DMS 273 treated with DMSO at 0.1 percent for 48 hours (cell line): ENCODE data around the gene FLNB.

Source experiments
- DNase-seq: peaks from one replicate; lab custom pipeline; 2025; lab: John Stamatoyannopoulos, UW

FLNB gene

GRCh38 chr3:58106061-58106460 lies 97.8 kb downstream of the FLNB start:
- no peak for DNase-seq

GRCh38 chr3:58106640-58107039 lies 98.4 kb downstream of the FLNB start:
- no peak for DNase-seq

- DNase-seq = no peak
These were observed 99.4 kb downstream of the FLNB start for GRCh38 chr3:58107597-58107996.

GRCh38 chr3:58109752-58110151 lies 101.5 kb downstream of the FLNB start:
- DNase-seq = no peak

GRCh38 chr3:58111513-58112184 lies 103.4 kb downstream of the FLNB start:
- DNase-seq = no peak

- DNase-seq = no peak
These were observed 103.9 kb downstream of the FLNB start for GRCh38 chr3:58112185-58112535.

GRCh38 chr3:58115175-58115574 lies 107.0 kb downstream of the FLNB start:
- DNase-seq = no peak

- no peak for DNase-seq
These were observed 108.1 kb downstream of the FLNB start for GRCh38 chr3:58116161-58116955.

- DNase-seq = no peak
These were observed 108.8 kb downstream of the FLNB start for GRCh38 chr3:58116985-58117384.

GRCh38 chr3:58117561-58118181 lies 109.4 kb downstream of the FLNB start:
- no peak for DNase-seq

GRCh38 chr3:58119186-58119585 lies 111.0 kb downstream of the FLNB start:
- DNase-seq = no peak

- no peak for DNase-seq
These were observed 112.0 kb downstream of the FLNB start for GRCh38 chr3:58120075-58120812.

- no peak for DNase-seq
These were observed 113.0 kb downstream of the FLNB start for GRCh38 chr3:58121183-58121582.

- no peak for DNase-seq
These were observed 114.9 kb downstream of the FLNB start for GRCh38 chr3:58122936-58123700.

- DNase-seq = no peak
These were observed 116.2 kb downstream of the FLNB start for GRCh38 chr3:58124387-58124786.

GRCh38 chr3:58129041-58129770 lies 121.0 kb downstream of the FLNB start:
- DNase-seq = no peak

GRCh38 chr3:58130591-58130990 lies 122.4 kb downstream of the FLNB start:
- DNase-seq = no peak

GRCh38 chr3:58131101-58131825 lies 123.0 kb downstream of the FLNB start:
- DNase-seq = no peak

GRCh38 chr3:58132850-58133249 lies 124.6 kb downstream of the FLNB start:
- no peak for DNase-seq

GRCh38 chr3:58134468-58134867 lies 126.2 kb downstream of the FLNB start:
- no peak for DNase-seq
